HCT116 (cell line): ENCODE measurements around the gene LRCH2. TPM values are rescaled to one million over a fixed set of nuclear protein-coding genes. Genes with fewer than 3 reads are reported as not detected.

Source experiments
- ATAC-seq: fragments of 200-7000 bp; cut with Tn5 transposase; 2 replicates; pipeline ENCODE4 v1.9.1; 2020; ENCODE audit warnings: mild to moderate bottlenecking, moderate library complexity
- BruUV-seq: library from RNA; stranded (reverse); fragments of 400-500 nt; replicated peaks from 2 replicates; lab custom pipeline; 2021; lab: Mats Ljungman, UMichigan
- CTCF ChIA-PET: fragments of 300-600 bp; sonication (Branson Sonifier 250); formaldehyde crosslinking; loops from one replicate; lab custom pipeline; 2021; ENCODE audit warnings: antibody characterized with exemption; lab: Charles Lee
- POLR2A ChIA-PET: fragments of 300-600, 350-600 bp; sonication (Branson Sonifier 250); formaldehyde crosslinking; loops from one replicate; lab custom pipeline; 2021; ENCODE audit warnings: antibody characterized with exemption; lab: Charles Lee
- RAD21 ChIA-PET, 2 experiments: fragments of 300-600 bp; sonication (Branson Sonifier 250); formaldehyde crosslinking; loops; one replicate each; lab custom pipeline; 2023; ENCODE audit warnings: low total read pairs in 2 of 2; ENCODE audit not compliant: uncharacterized antibody in 2 of 2, unreplicated experiment in 2 of 2, low non-redundant PET in 1 of 2; lab: Charles Lee
- DNase-seq: peaks from one replicate; pipeline ENCODE4 v3.0.0-alpha.2; 2010; ENCODE audit warnings: low read depth, low spot score
- H2AFZ ChIP-seq: fragments of 200-600 bp; shearing (Covaris generic), sonication (generic); 2 replicates; pipeline ENCODE4 v1.6.1; 2017; ENCODE audit warnings: low read depth, mixed run types, mixed read lengths, antibody characterized with exemption, low read length; ENCODE audit not compliant: poor library complexity, severe bottlenecking
- H3K27ac ChIP-seq: 2 replicates; pipeline ENCODE4 v1.5.1; 2012; ENCODE audit warnings: low read depth, low read length
- H3K27me3 ChIP-seq: fragments of 200-600 bp; sonication (generic); 2 replicates; pipeline ENCODE4 v1.6.1; 2016; ENCODE audit warnings: mixed run types, low read length, mixed read lengths; ENCODE audit not compliant: insufficient read depth
- H3K36me3 ChIP-seq, 2 experiments: fragments of 200-500 bp in 1 of 2; fragments of 200-600 bp in 1 of 2; sonication (Bioruptor generic) in 1 of 2; sonication (generic) in 1 of 2; 2 replicates each; pipeline versions ENCODE4 v1.5.1 to v1.6.1; 2014 to 2016; ENCODE audit warnings: low read length in 2 of 2, inconsistent platforms in 1 of 2, mixed read lengths in 1 of 2, mixed run types in 1 of 2; ENCODE audit not compliant: insufficient read depth in 2 of 2, control insufficient read depth in 1 of 2
- H3K4me1 ChIP-seq, 2 experiments: fragments of 200-600 bp in 1 of 2; sonication (generic) in 1 of 2; 2 replicates each; pipeline versions ENCODE4 v1.5.1 to v1.6.1; 2012 to 2017; ENCODE audit warnings: low read length in 2 of 2, inconsistent platforms in 1 of 2, mild to moderate bottlenecking in 1 of 2, mixed read lengths in 1 of 2, mixed run types in 1 of 2, moderate library complexity in 1 of 2; ENCODE audit not compliant: insufficient read depth in 2 of 2, control insufficient read depth in 1 of 2
- H3K4me2 ChIP-seq: fragments of 200-600 bp; sonication (generic); 2 replicates; pipeline ENCODE4 v1.6.1; 2017; ENCODE audit warnings: mixed run types, low read length, mixed read lengths
- H3K4me3 ChIP-seq, 2 experiments: fragments of 200-600 bp in 1 of 2; sonication (generic) in 1 of 2; replicated peaks in 1 of 2; 2 replicates each; pipeline ENCODE4 v1.5.1; 2011 to 2016; ENCODE audit warnings: low read length in 2 of 2, control low read depth in 1 of 2, low read depth in 1 of 2, mild to moderate bottlenecking in 1 of 2, mixed read lengths in 1 of 2, mixed run types in 1 of 2
- H3K79me2 ChIP-seq: fragments of 200-600 bp; sonication (generic); 2 replicates; pipeline ENCODE4 v1.6.1; 2017; ENCODE audit warnings: mild to moderate bottlenecking, mixed run types, low read length, moderate library complexity, mixed read lengths; ENCODE audit not compliant: insufficient read depth
- H3K9ac ChIP-seq: fragments of 200-600 bp; sonication (generic); 2 replicates; pipeline ENCODE4 v1.6.1; 2016; ENCODE audit warnings: low read length, mixed read lengths
- H3K9me2 ChIP-seq: fragments of 200-600 bp; sonication (generic), shearing (Covaris generic); 2 replicates; pipeline ENCODE4 v1.6.1; 2017; ENCODE audit warnings: mixed run types, mild to moderate bottlenecking, moderate library complexity; ENCODE audit not compliant: insufficient read depth
- H3K9me3 ChIP-seq, 2 experiments: fragments of 200-500 bp in 1 of 2; fragments of 200-600 bp in 1 of 2; sonication (Bioruptor generic) in 1 of 2; sonication (generic) in 1 of 2; 2 replicates each; pipeline ENCODE4 v1.6.1; 2014 to 2017; ENCODE audit warnings: low read length in 2 of 2, mixed read lengths in 2 of 2, inconsistent platforms in 1 of 2, low read depth in 1 of 2, mild to moderate bottlenecking in 1 of 2, mixed run types in 1 of 2, moderate library complexity in 1 of 2; ENCODE audit not compliant: control insufficient read depth in 1 of 2, insufficient read depth in 1 of 2
- H4K20me1 ChIP-seq: fragments of 200-600 bp; sonication (generic), shearing (Covaris generic); 2 replicates; pipeline ENCODE4 v1.6.1; 2017; ENCODE audit warnings: mixed run types, mild to moderate bottlenecking, moderate library complexity; ENCODE audit not compliant: insufficient read depth
- CEBPB ChIP-seq: IDR thresholded peaks from 2 replicates; pipeline ENCODE4 v1.6.1; 2012; ENCODE audit warnings: low read depth
- EGR1 ChIP-seq: IDR thresholded peaks from 2 replicates; pipeline ENCODE4 v1.6.1; 2012; ENCODE audit warnings: low read depth
- ELF1 ChIP-seq: IDR thresholded peaks from 2 replicates; pipeline ENCODE4 v1.6.1; 2012; ENCODE audit warnings: low read depth, borderline replicate concordance
- EZH2 ChIP-seq: fragments of 200-600 bp; sonication (generic); IDR thresholded peaks from 2 replicates; pipeline ENCODE4 v1.6.1; 2017; ENCODE audit warnings: antibody characterized with exemption, mixed run types
- EZH2phosphoT487 ChIP-seq: fragments of 200-600 bp; IDR thresholded peaks from 2 replicates; pipeline ENCODE4 v1.6.1; 2018; ENCODE audit warnings: antibody characterized with exemption, borderline replicate concordance
- FOSL1 ChIP-seq: IDR thresholded peaks from 2 replicates; pipeline ENCODE4 v1.6.1; 2012; ENCODE audit warnings: low read depth
- JUND ChIP-seq: IDR thresholded peaks from 2 replicates; pipeline ENCODE4 v1.6.1; 2012
- POLR2AphosphoS5 ChIP-seq: IDR thresholded peaks from 2 replicates; pipeline ENCODE4 v1.6.1; 2011; ENCODE audit warnings: mild to moderate bottlenecking, low read depth, low read length, moderate library complexity
- RAD21 ChIP-seq: IDR thresholded peaks from 2 replicates; pipeline ENCODE4 v1.6.1; 2012; ENCODE audit warnings: low read depth, mild to moderate bottlenecking
- SRF ChIP-seq: IDR thresholded peaks from 2 replicates; pipeline ENCODE4 v1.6.1; 2012; ENCODE audit warnings: low read depth
- ZFX ChIP-seq: fragments of 450-650 bp; IDR thresholded peaks from 2 replicates; pipeline ENCODE4 v1.6.1; 2017
- intact Hi-C: fragments of 100-400 bp; cut with micrococcal nuclease; formaldehyde crosslinking; loops from 2 replicates; pipeline ENCODE4 v1.10.0; 2022
- total RNA-seq: library from RNA; stranded (reverse); gene quantifications from one replicate; pipeline ENCODE4 v1.2.1, GENCODE V29; 2021; ENCODE audit not compliant: unreplicated experiment
- TF ChIP-seq, protein P1 (sequence below): IDR thresholded peaks from 2 replicates; pipeline ENCODE4 v1.6.1; 2011; ENCODE audit warnings: mild to moderate bottlenecking, low read length, moderate library complexity; ENCODE audit not compliant: insufficient replicate concordance; ENCODE audit errors: extremely low read depth
- TF ChIP-seq, protein P2 (sequence below), 3 experiments: fragments of 200-600 bp in 1 of 3; sonication (generic) in 1 of 3; IDR thresholded peaks in 2 of 3; conservative IDR thresholded peaks in 1 of 3; 2 replicates each; pipeline ENCODE4 v1.5.1; 2012 to 2017; ENCODE audit warnings: low read depth in 2 of 3, low read length in 2 of 3, antibody characterized with exemption in 1 of 3, borderline replicate concordance in 1 of 3, control low read depth in 1 of 3, mild to moderate bottlenecking in 1 of 3, mixed read lengths in 1 of 3, mixed run types in 1 of 3, moderate library complexity in 1 of 3; ENCODE audit not compliant: insufficient read depth in 1 of 3
- TF ChIP-seq, protein P3 (sequence below): IDR thresholded peaks from 2 replicates; pipeline ENCODE4 v1.6.1; 2012
- TF ChIP-seq, protein P4 (sequence below): IDR thresholded peaks from 2 replicates; pipeline ENCODE4 v1.6.1; 2012; ENCODE audit warnings: low read depth

LRCH2 gene
- total RNA-seq, 1 experiment from 2014 or later = not detected

DNA sequence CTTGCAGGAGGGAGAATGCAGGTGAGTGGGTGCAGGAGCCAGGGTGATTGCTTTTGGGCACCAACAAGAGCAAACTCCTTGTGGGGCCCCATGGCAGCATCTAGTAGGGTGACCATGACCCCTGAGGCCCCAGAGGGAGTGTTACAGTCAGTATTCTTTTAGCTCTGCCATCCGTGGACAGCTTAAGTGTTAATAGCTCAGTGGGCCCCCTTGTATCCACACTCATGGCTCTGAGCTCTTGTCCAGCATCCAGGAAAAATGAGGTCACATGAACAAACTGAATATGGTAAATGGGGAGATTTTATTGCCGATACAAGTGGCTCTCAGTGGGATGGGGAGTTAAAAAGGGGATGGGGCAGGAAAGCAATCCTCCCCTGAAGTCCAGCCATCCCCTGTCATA lies 27.3 kb upstream of the LRCH2 start:
- ATAC-seq (no peak), DNase-seq (no peak)
- Histone ChIP-seq H3K9me2 (no peaks in the 10 kb centered on the region), H3K9ac (no peak overlapping the region), H3K36me3 (no peaks in the 10 kb centered on the region), H2AFZ (no peak overlapping the region), H3K4me2 (no peak overlapping the region), H4K20me1 (no peaks in the 10 kb centered on the region), H3K4me1 (no peaks in the 10 kb centered on the region), H3K4me3 (no peak overlapping the region), H3K27me3 (no peaks in the 10 kb centered on the region), H3K27ac (no peak overlapping the region), H3K79me2 (no peaks in the 10 kb centered on the region), H3K9me3 (no peaks in the 10 kb centered on the region)
- TF ChIP-seq EZH2phosphoT487 = no peak
- TF ChIP-seq FOSL1 = no peak
- no peak for TF ChIP-seq POLR2AphosphoS5
- TF ChIP-seq SRF = no peak
- TF ChIP-seq, protein P1, sequence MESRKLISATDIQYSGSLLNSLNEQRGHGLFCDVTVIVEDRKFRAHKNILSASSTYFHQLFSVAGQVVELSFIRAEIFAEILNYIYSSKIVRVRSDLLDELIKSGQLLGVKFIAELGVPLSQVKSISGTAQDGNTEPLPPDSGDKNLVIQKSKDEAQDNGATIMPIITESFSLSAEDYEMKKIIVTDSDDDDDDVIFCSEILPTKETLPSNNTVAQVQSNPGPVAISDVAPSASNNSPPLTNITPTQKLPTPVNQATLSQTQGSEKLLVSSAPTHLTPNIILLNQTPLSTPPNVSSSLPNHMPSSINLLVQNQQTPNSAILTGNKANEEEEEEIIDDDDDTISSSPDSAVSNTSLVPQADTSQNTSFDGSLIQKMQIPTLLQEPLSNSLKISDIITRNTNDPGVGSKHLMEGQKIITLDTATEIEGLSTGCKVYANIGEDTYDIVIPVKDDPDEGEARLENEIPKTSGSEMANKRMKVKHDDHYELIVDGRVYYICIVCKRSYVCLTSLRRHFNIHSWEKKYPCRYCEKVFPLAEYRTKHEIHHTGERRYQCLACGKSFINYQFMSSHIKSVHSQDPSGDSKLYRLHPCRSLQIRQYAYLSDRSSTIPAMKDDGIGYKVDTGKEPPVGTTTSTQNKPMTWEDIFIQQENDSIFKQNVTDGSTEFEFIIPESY = no peak
- TF ChIP-seq RAD21 = no peak
- TF ChIP-seq EGR1 = no peak
- TF ChIP-seq, protein P2, sequence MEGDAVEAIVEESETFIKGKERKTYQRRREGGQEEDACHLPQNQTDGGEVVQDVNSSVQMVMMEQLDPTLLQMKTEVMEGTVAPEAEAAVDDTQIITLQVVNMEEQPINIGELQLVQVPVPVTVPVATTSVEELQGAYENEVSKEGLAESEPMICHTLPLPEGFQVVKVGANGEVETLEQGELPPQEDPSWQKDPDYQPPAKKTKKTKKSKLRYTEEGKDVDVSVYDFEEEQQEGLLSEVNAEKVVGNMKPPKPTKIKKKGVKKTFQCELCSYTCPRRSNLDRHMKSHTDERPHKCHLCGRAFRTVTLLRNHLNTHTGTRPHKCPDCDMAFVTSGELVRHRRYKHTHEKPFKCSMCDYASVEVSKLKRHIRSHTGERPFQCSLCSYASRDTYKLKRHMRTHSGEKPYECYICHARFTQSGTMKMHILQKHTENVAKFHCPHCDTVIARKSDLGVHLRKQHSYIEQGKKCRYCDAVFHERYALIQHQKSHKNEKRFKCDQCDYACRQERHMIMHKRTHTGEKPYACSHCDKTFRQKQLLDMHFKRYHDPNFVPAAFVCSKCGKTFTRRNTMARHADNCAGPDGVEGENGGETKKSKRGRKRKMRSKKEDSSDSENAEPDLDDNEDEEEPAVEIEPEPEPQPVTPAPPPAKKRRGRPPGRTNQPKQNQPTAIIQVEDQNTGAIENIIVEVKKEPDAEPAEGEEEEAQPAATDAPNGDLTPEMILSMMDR (IDR thresholded peaks at IDR 0.05 in 2 of 3, conservative IDR thresholded peaks at IDR 0.05 in 1 of 3; ENCODE audit: borderline replicate concordance in 1 of 3, insufficient read depth in 1 of 3, low read depth in 2 of 3, low read length in 2 of 3) = no peak
- no peak for TF ChIP-seq CEBPB
- TF ChIP-seq ZFX = no peak
- TF ChIP-seq, protein P3, sequence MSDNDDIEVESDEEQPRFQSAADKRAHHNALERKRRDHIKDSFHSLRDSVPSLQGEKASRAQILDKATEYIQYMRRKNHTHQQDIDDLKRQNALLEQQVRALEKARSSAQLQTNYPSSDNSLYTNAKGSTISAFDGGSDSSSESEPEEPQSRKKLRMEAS = no peak
- TF ChIP-seq EZH2 = no peak
- TF ChIP-seq, protein P4, sequence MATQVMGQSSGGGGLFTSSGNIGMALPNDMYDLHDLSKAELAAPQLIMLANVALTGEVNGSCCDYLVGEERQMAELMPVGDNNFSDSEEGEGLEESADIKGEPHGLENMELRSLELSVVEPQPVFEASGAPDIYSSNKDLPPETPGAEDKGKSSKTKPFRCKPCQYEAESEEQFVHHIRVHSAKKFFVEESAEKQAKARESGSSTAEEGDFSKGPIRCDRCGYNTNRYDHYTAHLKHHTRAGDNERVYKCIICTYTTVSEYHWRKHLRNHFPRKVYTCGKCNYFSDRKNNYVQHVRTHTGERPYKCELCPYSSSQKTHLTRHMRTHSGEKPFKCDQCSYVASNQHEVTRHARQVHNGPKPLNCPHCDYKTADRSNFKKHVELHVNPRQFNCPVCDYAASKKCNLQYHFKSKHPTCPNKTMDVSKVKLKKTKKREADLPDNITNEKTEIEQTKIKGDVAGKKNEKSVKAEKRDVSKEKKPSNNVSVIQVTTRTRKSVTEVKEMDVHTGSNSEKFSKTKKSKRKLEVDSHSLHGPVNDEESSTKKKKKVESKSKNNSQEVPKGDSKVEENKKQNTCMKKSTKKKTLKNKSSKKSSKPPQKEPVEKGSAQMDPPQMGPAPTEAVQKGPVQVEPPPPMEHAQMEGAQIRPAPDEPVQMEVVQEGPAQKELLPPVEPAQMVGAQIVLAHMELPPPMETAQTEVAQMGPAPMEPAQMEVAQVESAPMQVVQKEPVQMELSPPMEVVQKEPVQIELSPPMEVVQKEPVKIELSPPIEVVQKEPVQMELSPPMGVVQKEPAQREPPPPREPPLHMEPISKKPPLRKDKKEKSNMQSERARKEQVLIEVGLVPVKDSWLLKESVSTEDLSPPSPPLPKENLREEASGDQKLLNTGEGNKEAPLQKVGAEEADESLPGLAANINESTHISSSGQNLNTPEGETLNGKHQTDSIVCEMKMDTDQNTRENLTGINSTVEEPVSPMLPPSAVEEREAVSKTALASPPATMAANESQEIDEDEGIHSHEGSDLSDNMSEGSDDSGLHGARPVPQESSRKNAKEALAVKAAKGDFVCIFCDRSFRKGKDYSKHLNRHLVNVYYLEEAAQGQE = no peak
- no peak for TF ChIP-seq JUND
- TF ChIP-seq ELF1 = no peak
- no TSS peak for BruUV-seq
- intact Hi-C loops = no loop called here
- RAD21 ChIA-PET = no interaction called here
- POLR2A ChIA-PET = no interaction called here
- CTCF ChIA-PET = no interaction called here
